Left renal pelvis (tissue), 4 donors: Measurements from ENCODE around the gene AFF3. TPM values are rescaled to one million over a fixed set of nuclear protein-coding genes. Genes with fewer than 3 reads are reported as not detected.

Experiments used
- DNase-seq, 4 donors: peaks; one replicate each; pipeline ENCODE4 v3.0.0-alpha.2; 2013; ENCODE audit warnings: low read depth in 4 of 4, low spot score in 3 of 4
- polyA plus RNA-seq, 4 donors: library from polyadenylated mRNA; unstranded; fragments of 120-200 nt; gene quantifications; one replicate each; pipeline ENCODE4 v1.2.1, GENCODE V29; 2013; ENCODE audit not compliant: insufficient read length in 4 of 4

Gene AFF3
- polyA plus RNA-seq, 4 donors: 19.5 to 72.9 (median 24.7) TPM

- DNase-seq: no peak
Observed at GRCh38 chr2:99898336-99899048, 243.9 kb downstream of the AFF3 start.

- no peak for DNase-seq
Observed at GRCh38 chr2:99891428-99891780, 251.0 kb downstream of the AFF3 start.

GRCh38 chr2:99890568-99891427 lies 251.6 kb downstream of the AFF3 start:
- no peak for DNase-seq

GRCh38 chr2:99888617-99889016 lies 253.8 kb downstream of the AFF3 start:
- DNase-seq: no peak

GRCh38 chr2:99886418-99886817 lies 256.0 kb downstream of the AFF3 start:
- no peak for DNase-seq

- peak in 1 of 4 donors; percentile 49 for DNase-seq
Observed at GRCh38 chr2:99883358-99883757, 259.0 kb downstream of the AFF3 start.

GRCh38 chr2:99881901-99882591 lies 260.3 kb downstream of the AFF3 start:
- peak; percentile 81 to 86 (median 84) for DNase-seq

- DNase-seq: no peak
Observed at GRCh38 chr2:99880964-99881294, 261.5 kb downstream of the AFF3 start.

- no peak for DNase-seq
Observed at GRCh38 chr2:99880148-99880963, 262.0 kb downstream of the AFF3 start.

- DNase-seq: no peak
Observed at GRCh38 chr2:99879481-99879880, 262.9 kb downstream of the AFF3 start.

GRCh38 chr2:99878581-99879350 lies 263.6 kb downstream of the AFF3 start:
- no peak for DNase-seq

- DNase-seq: no peak
Observed at GRCh38 chr2:99877963-99878362, 264.4 kb downstream of the AFF3 start.

- DNase-seq: no peak
Observed at GRCh38 chr2:99876956-99877355, 265.4 kb downstream of the AFF3 start.

- no peak for DNase-seq
Observed at GRCh38 chr2:99875627-99876201, 266.7 kb downstream of the AFF3 start.

- no peak for DNase-seq
Observed at GRCh38 chr2:99868260-99868659, 274.1 kb downstream of the AFF3 start.

- no peak for DNase-seq
Observed at GRCh38 chr2:99867770-99868169, 274.6 kb downstream of the AFF3 start.

GRCh38 chr2:99865818-99866676 lies 276.3 kb downstream of the AFF3 start:
- no peak for DNase-seq
